Gastrocnemius medialis (tissue), 4 donors: Measurements from ENCODE around the gene FAM47A.

Experiments used
- CTCF ChIP-seq, 5 experiments: fragments of 450-650 bp in 3 of 5; fragments of 200-600 bp in 2 of 5; sonication (generic) in 2 of 5; IDR thresholded peaks in 4 of 5; conservative IDR thresholded peaks in 1 of 5; 1 replicate in 4 of 5; 2 replicates in 1 of 5; pipeline ENCODE4 v1.5.1; 2016 to 2019; ENCODE audit warnings: antibody characterized with exemption in 5 of 5, mild to moderate bottlenecking in 3 of 5, moderate library complexity in 3 of 5
- POLR2A ChIP-seq, 2 donors: fragments of 450-650 bp; IDR thresholded peaks; one replicate each; pipeline ENCODE4 v1.6.1; 2017; ENCODE audit warnings: antibody characterized with exemption in 2 of 2, mild to moderate bottlenecking in 2 of 2, moderate library complexity in 2 of 2

- TF ChIP-seq POLR2A (IDR thresholded peaks at IDR 0.05) (no peak), CTCF (IDR thresholded peaks at IDR 0.05 in 4 of 5, conservative IDR thresholded peaks at IDR 0.05 in 1 of 5) (no peak)
Observed at GRCh38 chrX:34140816-34141215, 8.7 kb upstream of the FAM47A start.
